Lower leg skin (tissue), 4 donors: ENCODE results near the gene SMCO4. TPM values are rescaled to one million over a fixed set of nuclear protein-coding genes. Genes with fewer than 3 reads are reported as not detected.

Experiments
- DNase-seq, 2 donors: peaks; one replicate each; pipeline ENCODE4 v3.0.0-alpha.2; 2019; ENCODE audit warnings: low spot score in 2 of 2
- H3K4me3 ChIP-seq: fragments of 200-600 bp; sonication (generic); 2 replicates; pipeline ENCODE4 v1.5.1; 2017; ENCODE audit warnings: mild to moderate bottlenecking, low read depth; ENCODE audit not compliant: poor library complexity, severe bottlenecking
- CTCF ChIP-seq, 3 donors: fragments of 450-650 bp; IDR thresholded peaks; one replicate each; pipeline ENCODE4 v1.5.1; 2016; ENCODE audit warnings: antibody characterized with exemption in 3 of 3, mild to moderate bottlenecking in 3 of 3, moderate library complexity in 2 of 3
- POLR2A ChIP-seq, 2 donors: fragments of 450-650 bp; IDR thresholded peaks; one replicate each; pipeline ENCODE4 v1.6.1; 2016 to 2017; ENCODE audit warnings: antibody characterized with exemption in 2 of 2, mild to moderate bottlenecking in 1 of 2, moderate library complexity in 1 of 2
- WGBS, 2 donors: methylation state at CpG; one replicate each; pipeline ENCODE4 v1.1.5; 2018; 5-methylcytosine and 5-hydroxymethylcytosine counted together
- intact Hi-C: fragments of 100-400 bp; cut with DNase I; formaldehyde crosslinking; loops from one replicate; pipeline ENCODE4 v1.15.0; 2023; ENCODE audit warnings: low total_unique reads
- total RNA-seq, 4 donors: library from RNA; depleted of rRNA; stranded (reverse); fragments of >200 nt; gene quantifications; one replicate each; pipeline ENCODE4 v1.1.0, GENCODE V29; 2016

Gene SMCO4
- total RNA-seq, 4 donors from 2014 or later: 8.2 to 30.4 (median 15.3) TPM

- peak in 1 of 2 donors; percentile 20 for DNase-seq
- intact Hi-C loops: no loop called here
These were observed 24.3 kb upstream of the SMCO4 start for GRCh38 chr11:93567401-93567895.

GRCh38 chr11:93564895-93565294 is 21.7 kb upstream of the SMCO4 start:
- intact Hi-C loops: no loop called here
- H3K4me3 ChIP-seq: no peak overlapping the region
- 52 to 57% methylated on average over 3 of the region's 3 CpGs for WGBS, 2 donors
- DNase-seq: no peak
- TF ChIP-seq POLR2A (IDR thresholded peaks at IDR 0.05) (no peak), CTCF (IDR thresholded peaks at IDR 0.05) (no peak)

More at GRCh38 chr11:93567401-93567895, 24.3 kb upstream of the SMCO4 start:
- no peak overlapping the region for H3K4me3 ChIP-seq
- TF ChIP-seq POLR2A (IDR thresholded peaks at IDR 0.05) (no peak), CTCF (IDR thresholded peaks at IDR 0.05) (no peak)
- WGBS, 2 donors: 24% methylated on average over 7 of the region's 7 CpGs

GRCh38 chr11:93563857-93564256 is 20.7 kb upstream of the SMCO4 start:
- H3K4me3 ChIP-seq: no peak overlapping the region
- no peak for DNase-seq
- TF ChIP-seq CTCF (IDR thresholded peaks at IDR 0.05): no peak
- no peak for TF ChIP-seq POLR2A (IDR thresholded peaks at IDR 0.05)
- intact Hi-C loops: no loop called here

- DNase-seq: no peak
- no peak for TF ChIP-seq CTCF (IDR thresholded peaks at IDR 0.05)
- no peak for TF ChIP-seq POLR2A (IDR thresholded peaks at IDR 0.05)
- no peak overlapping the region for H3K4me3 ChIP-seq
- WGBS, 2 donors: 54 to 59% methylated on average over 3 of the region's 3 CpGs
- intact Hi-C loops: no loop called here
These were observed 17.2 kb upstream of the SMCO4 start for GRCh38 chr11:93560199-93560932.

- intact Hi-C loops: no loop called here
- WGBS, 2 donors: 67 to 76% methylated on average over 3 of the region's 3 CpGs
- TF ChIP-seq CTCF (IDR thresholded peaks at IDR 0.05) (no peak), POLR2A (IDR thresholded peaks at IDR 0.05) (no peak)
- no peak for DNase-seq
- H3K4me3 ChIP-seq: no peak overlapping the region
These were observed 16.5 kb upstream of the SMCO4 start for GRCh38 chr11:93559681-93560080.
